Psoas muscle (tissue), 8 donors: ENCODE data around the gene HPCAL1. TPM values are rescaled to one million over a fixed set of nuclear protein-coding genes. Genes with fewer than 3 reads are reported as not detected.

Source experiments
- ATAC-seq, 4 donors: fragments of 200-7000 bp; cut with Tn5 transposase; one replicate each; pipeline ENCODE4 v1.9.1; 2020; ENCODE audit warnings: moderate library complexity in 3 of 4, mild to moderate bottlenecking in 2 of 4
- DNase-seq, 2 donors: peaks; one replicate each; pipeline ENCODE4 v3.0.0-alpha.2; 2020
- H3K27ac ChIP-seq: fragments of 200-600 bp; one replicate; pipeline ENCODE4 v1.8.0; 2022
- H3K27me3 ChIP-seq, 3 donors: fragments of 200-600 bp in 1 of 3; one replicate each; pipeline versions ENCODE4 v1.6.1 to v1.8.0; 2013 to 2022; ENCODE audit warnings: low read length in 2 of 3, mild to moderate bottlenecking in 2 of 3, moderate library complexity in 1 of 3; ENCODE audit not compliant: insufficient read depth in 3 of 3
- H3K36me3 ChIP-seq, 2 donors: fragments of 200-600 bp in 1 of 2; one replicate each; pipeline versions ENCODE4 v1.6.1 to v1.8.0; 2013 to 2022; ENCODE audit warnings: low read depth in 1 of 2, mild to moderate bottlenecking in 1 of 2, moderate library complexity in 1 of 2; ENCODE audit not compliant: insufficient read depth in 1 of 2
- H3K4me1 ChIP-seq: fragments of 200-600 bp; one replicate; pipeline ENCODE4 v1.8.0; 2022
- H3K4me3 ChIP-seq: fragments of 200-600 bp; one replicate; pipeline ENCODE4 v1.8.0; 2022; ENCODE audit warnings: mild to moderate bottlenecking
- H3K9me3 ChIP-seq: fragments of 200-600 bp; one replicate; pipeline ENCODE4 v1.8.0; 2022
- WGBS, 3 donors: extraction: QIAGEN DNeasy Blood & Tissue Kit; methylation state at CpG; one replicate each; pipeline versions ENCODE4 v1.1.6 to v1.1.7; 2013; 5-methylcytosine and 5-hydroxymethylcytosine counted together
- intact Hi-C, 2 donors: fragments of 100-400 bp; cut with DNase I; formaldehyde crosslinking; loops; one replicate each; pipeline versions ENCODE4 v1.11.0 to v1.14.2; 2022
- polyA plus RNA-seq, 3 donors: library from polyadenylated mRNA; stranded (reverse); fragments of 200-250 nt; gene quantifications; one replicate each; pipeline ENCODE4 v1.2.3, GENCODE V29; 2013
- total RNA-seq, 4 donors: library from RNA; stranded (reverse); fragmentation: NEBNext Ultra II Directional in 2 of 4; extraction: Animal tissue kit (Norgen Biotek cat#: 25700) in 2 of 4; gene quantifications; one replicate each; pipeline versions ENCODE4 v1.2.1 to v1.2.4, GENCODE V29; 2021 to 2023
- TF ChIP-seq, protein P1 (sequence below): fragments of 200-600 bp; IDR thresholded peaks from one replicate; pipeline ENCODE4 v1.8.0; 2022; ENCODE audit warnings: antibody characterized with exemption
- donor health status: healthy with polysubstance abuse.
- donor health status: DM: no; HTN: no; CAD: no; lungs with moderate emphysema.
- donor health status: Bipolar disorder and iron deficiency.
- donor health status: healthy.
- donor health status: DM: yes; HTN: yes; CAD: no.
- donor health status: DM: no; HTN: no; CAD: no.
- donor health status: DM: no; HTN: no; CAD: no.
- donor health status: DM: yes; HTN: yes; CAD: no.

Gene HPCAL1
- total and polyA plus RNA-seq, 7 donors, result 16.1 to 182 (median 33.4) TPM

GRCh38 chr2:10285556-10286198 lies 17.0 kb upstream of the HPCAL1 start:
- TF ChIP-seq, protein P1, sequence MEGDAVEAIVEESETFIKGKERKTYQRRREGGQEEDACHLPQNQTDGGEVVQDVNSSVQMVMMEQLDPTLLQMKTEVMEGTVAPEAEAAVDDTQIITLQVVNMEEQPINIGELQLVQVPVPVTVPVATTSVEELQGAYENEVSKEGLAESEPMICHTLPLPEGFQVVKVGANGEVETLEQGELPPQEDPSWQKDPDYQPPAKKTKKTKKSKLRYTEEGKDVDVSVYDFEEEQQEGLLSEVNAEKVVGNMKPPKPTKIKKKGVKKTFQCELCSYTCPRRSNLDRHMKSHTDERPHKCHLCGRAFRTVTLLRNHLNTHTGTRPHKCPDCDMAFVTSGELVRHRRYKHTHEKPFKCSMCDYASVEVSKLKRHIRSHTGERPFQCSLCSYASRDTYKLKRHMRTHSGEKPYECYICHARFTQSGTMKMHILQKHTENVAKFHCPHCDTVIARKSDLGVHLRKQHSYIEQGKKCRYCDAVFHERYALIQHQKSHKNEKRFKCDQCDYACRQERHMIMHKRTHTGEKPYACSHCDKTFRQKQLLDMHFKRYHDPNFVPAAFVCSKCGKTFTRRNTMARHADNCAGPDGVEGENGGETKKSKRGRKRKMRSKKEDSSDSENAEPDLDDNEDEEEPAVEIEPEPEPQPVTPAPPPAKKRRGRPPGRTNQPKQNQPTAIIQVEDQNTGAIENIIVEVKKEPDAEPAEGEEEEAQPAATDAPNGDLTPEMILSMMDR, result no peak
- ATAC-seq, result peak; percentile 85 to 95 (median 90)
- H3K4me1 ChIP-seq, result peaks cover 13% of the 10 kb centered on the region

DNA sequence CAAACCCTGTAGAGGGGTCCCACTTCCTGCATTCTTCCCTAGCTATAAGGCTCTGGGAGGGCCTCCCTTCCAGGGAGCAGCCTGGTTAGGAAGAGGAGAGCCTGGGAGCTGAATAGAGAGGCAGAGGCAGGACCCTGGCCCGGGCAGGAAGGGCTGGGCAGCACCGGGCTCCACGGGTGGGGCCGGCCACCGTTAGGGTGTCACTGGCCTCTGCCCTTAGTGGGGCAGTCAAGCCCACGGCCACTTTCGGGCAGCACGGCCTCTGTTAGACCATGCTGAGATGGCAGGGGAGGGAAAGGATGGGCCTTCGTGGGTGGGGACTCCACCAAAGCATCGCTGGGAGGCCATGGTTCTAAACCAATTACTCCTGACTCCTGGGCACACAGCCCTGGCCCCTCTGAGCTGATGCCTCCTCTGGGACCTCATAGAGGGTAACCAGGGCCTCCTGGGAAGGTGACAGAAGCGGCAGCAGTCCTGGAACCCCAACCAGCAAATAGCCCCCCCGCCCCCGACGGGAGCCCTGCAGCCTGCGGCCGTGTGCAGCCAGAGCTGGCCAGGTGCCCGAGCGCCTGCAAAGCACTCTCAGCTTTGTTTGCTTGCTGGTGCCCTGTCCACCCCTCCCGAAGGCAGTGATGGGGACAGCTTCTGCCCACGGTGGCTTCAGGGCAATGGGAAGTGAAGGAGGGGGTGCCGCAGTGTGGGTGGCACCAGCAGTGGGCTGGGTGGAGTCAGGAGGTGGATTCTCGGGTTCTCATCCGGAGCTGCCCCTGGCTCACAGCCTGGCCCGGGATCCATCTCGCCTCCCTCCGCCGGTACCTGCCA lies 16.3 kb upstream of the HPCAL1 start:
- no peak overlapping the region for H3K4me3 ChIP-seq
- peaks cover 13% of the 10 kb centered on the region for H3K4me1 ChIP-seq
- DNase-seq (peak in 1 of 2 donors; percentile 49), ATAC-seq (peak in 1 of 4 donors; percentile 6)
- H3K9me3 ChIP-seq, result no peaks in the 10 kb centered on the region
- no peaks in the 10 kb centered on the region for H3K36me3 ChIP-seq
- TF ChIP-seq, protein P1, result no peak
- WGBS, 3 donors, result 51 to 61% (median 56%) methylated on average over 26 to 27 of the region's 27 CpGs
- H3K27ac ChIP-seq, result peak overlapping the region; percentile 27
- no peaks in the 10 kb centered on the region for H3K27me3 ChIP-seq
- intact Hi-C loops, result no loop called here

More at GRCh38 chr2:10285556-10286198, 17.0 kb upstream of the HPCAL1 start:
- Histone ChIP-seq H3K4me3 (no peak overlapping the region), H3K27ac (peak overlapping the region; percentile 27), H3K27me3 (no peaks in the 10 kb centered on the region), H3K36me3 (no peaks in the 10 kb centered on the region), H3K9me3 (no peaks in the 10 kb centered on the region)
- 49 to 52% (median 51%) methylated on average over 14 to 17 of the region's 17 CpGs for WGBS, 3 donors
- peak; percentile 82 to 86 for DNase-seq
- intact Hi-C loops, result no loop called here

GRCh38 chr2:10287761-10288160 lies 14.9 kb upstream of the HPCAL1 start:
- Histone ChIP-seq H3K36me3 (no peaks in the 10 kb centered on the region), H3K27ac (no peak overlapping the region), H3K4me3 (no peak overlapping the region), H3K4me1 (peaks cover 13% of the 10 kb centered on the region), H3K9me3 (no peaks in the 10 kb centered on the region), H3K27me3 (no peaks in the 10 kb centered on the region)
- intact Hi-C loops, result no loop called here
- 89 to 91% (median 90%) methylated on average over 7 of the region's 7 CpGs for WGBS, 3 donors
- ATAC-seq, result no peak
- peak in 1 of 2 donors; percentile 19 for DNase-seq
- TF ChIP-seq, protein P1, result no peak

DNA sequence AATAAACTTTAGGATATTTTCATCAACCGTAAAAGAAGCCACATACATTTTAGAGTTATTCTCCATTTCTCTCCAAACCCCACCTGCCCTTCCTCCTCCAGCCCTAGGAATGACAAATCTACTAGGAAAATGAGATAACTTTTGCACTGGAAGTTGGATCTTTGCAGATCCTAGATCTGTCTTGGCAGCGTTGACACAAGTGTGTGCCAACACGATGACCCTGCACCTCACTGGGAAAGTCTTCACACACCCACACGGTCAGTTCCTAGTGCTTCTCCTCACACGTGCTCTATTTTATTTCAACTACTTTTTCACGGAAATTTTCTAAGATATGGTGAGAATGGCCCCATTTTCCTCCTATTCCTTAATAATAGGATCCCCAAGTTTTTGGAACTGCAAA lies 14.1 kb upstream of the HPCAL1 start:
- 80 to 83% (median 81%) methylated on average over 6 of the region's 6 CpGs for WGBS, 3 donors

More for the DNA sequence above, 14.1 kb upstream of the HPCAL1 start:
- peaks cover 13% of the 10 kb centered on the region for H3K4me1 ChIP-seq
- DNase-seq (no peak), ATAC-seq (no peak)
- H3K36me3 ChIP-seq, result no peaks in the 10 kb centered on the region
- no peaks in the 10 kb centered on the region for H3K27me3 ChIP-seq
- no peak overlapping the region for H3K4me3 ChIP-seq
- TF ChIP-seq, protein P1, result no peak
- H3K9me3 ChIP-seq, result no peaks in the 10 kb centered on the region
- H3K27ac ChIP-seq, result no peak overlapping the region
- intact Hi-C loops, result no loop called here
